Endothelial cell of umbilical vein (primary cell): ENCODE data around the gene JAM2.

Source experiments
- EZH2 ChIP-seq: IDR thresholded peaks from 2 replicates; pipeline ENCODE4 v1.6.1; 2012; ENCODE audit warnings: borderline replicate concordance, low read depth, mild to moderate bottlenecking, moderate library complexity, low read length, inconsistent platforms; ENCODE audit not compliant: severe bottlenecking
- FOS ChIP-seq: IDR thresholded peaks from 2 replicates; pipeline ENCODE4 v1.6.1; 2011; ENCODE audit warnings: mild to moderate bottlenecking, low read length, moderate library complexity, borderline replicate concordance; ENCODE audit not compliant: insufficient read depth
- GATA2 ChIP-seq: IDR thresholded peaks from 2 replicates; pipeline ENCODE4 v1.7.0; 2011; ENCODE audit warnings: low read depth, mild to moderate bottlenecking, moderate library complexity, mixed read lengths, low read length; ENCODE audit not compliant: insufficient read length, insufficient read depth
- JUN ChIP-seq: IDR thresholded peaks from 2 replicates; pipeline ENCODE4 v1.6.1; 2011; ENCODE audit warnings: borderline replicate concordance, low read depth; ENCODE audit not compliant: insufficient read length, insufficient read depth
- MYC ChIP-seq: IDR thresholded peaks from one replicate; pipeline ENCODE4 v1.6.1; 2011; ENCODE audit warnings: mild to moderate bottlenecking, low read depth, low read length
- POLR2A ChIP-seq: IDR thresholded peaks from 2 replicates; pipeline ENCODE4 v1.6.1; 2012; ENCODE audit warnings: low read depth, mild to moderate bottlenecking, control low read depth, low read length
- POLR2AphosphoS5 ChIP-seq: IDR thresholded peaks from 2 replicates; pipeline ENCODE4 v1.6.1; 2012; ENCODE audit warnings: low read depth, mild to moderate bottlenecking, control low read depth, low read length, moderate library complexity; ENCODE audit not compliant: insufficient read depth
- TF ChIP-seq, protein P1 (sequence below), 2 donors: IDR thresholded peaks; 1 replicate in 1 of 2; 2 replicates in 1 of 2; pipeline ENCODE4 v1.5.1; 2011; ENCODE audit warnings: low read length in 2 of 2, mild to moderate bottlenecking in 2 of 2, moderate library complexity in 2 of 2, control low read depth in 1 of 2, inconsistent platforms in 1 of 2, low read depth in 1 of 2; ENCODE audit not compliant: insufficient read depth in 1 of 2; ENCODE audit errors: extremely low read depth in 1 of 2
- TF ChIP-seq, protein P2 (sequence below): IDR thresholded peaks from 2 replicates; pipeline ENCODE4 v1.6.1; 2011; ENCODE audit not compliant: insufficient read depth, insufficient read length

DNA sequence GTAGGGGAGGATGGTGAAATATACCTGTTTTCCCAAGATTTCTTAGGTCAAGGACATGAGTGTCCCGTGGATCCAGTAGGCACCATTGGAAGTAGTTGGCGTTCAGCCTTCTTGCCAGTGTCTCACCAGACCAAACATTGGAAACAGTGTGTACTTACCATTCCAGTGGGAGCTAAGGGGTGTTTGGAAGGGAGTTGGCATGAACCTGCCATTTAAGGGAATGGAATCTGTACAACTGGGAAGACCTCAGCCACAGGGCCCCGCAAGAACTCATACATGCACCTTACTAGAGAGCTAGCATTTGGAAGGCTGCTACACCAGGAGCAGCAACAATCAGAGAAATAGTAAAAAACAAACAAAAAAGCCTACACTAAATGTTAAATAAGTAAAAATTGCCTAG, 82.9 kb downstream of the JAM2 start:
- TF ChIP-seq POLR2A (no peak), MYC (no peak), POLR2AphosphoS5 (no peak), GATA2 (no peak), EZH2 (no peak), FOS (no peak), JUN (no peak)
- TF ChIP-seq, protein P1, sequence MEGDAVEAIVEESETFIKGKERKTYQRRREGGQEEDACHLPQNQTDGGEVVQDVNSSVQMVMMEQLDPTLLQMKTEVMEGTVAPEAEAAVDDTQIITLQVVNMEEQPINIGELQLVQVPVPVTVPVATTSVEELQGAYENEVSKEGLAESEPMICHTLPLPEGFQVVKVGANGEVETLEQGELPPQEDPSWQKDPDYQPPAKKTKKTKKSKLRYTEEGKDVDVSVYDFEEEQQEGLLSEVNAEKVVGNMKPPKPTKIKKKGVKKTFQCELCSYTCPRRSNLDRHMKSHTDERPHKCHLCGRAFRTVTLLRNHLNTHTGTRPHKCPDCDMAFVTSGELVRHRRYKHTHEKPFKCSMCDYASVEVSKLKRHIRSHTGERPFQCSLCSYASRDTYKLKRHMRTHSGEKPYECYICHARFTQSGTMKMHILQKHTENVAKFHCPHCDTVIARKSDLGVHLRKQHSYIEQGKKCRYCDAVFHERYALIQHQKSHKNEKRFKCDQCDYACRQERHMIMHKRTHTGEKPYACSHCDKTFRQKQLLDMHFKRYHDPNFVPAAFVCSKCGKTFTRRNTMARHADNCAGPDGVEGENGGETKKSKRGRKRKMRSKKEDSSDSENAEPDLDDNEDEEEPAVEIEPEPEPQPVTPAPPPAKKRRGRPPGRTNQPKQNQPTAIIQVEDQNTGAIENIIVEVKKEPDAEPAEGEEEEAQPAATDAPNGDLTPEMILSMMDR (IDR thresholded peaks at IDR 0.05; ENCODE audit: extremely low read depth in 1 of 2, insufficient read depth in 1 of 2, low read depth in 1 of 2, low read length in 2 of 2) = no peak
- TF ChIP-seq, protein P2, sequence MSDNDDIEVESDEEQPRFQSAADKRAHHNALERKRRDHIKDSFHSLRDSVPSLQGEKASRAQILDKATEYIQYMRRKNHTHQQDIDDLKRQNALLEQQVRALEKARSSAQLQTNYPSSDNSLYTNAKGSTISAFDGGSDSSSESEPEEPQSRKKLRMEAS = no peak
